Tibial nerve (tissue), 4 donors: ENCODE data around the gene CDH4.

Experiments used
- CTCF ChIP-seq, 5 experiments: fragments of 200-600 bp in 3 of 5; fragments of 450-650 bp in 2 of 5; sonication (generic) in 3 of 5; IDR thresholded peaks; one replicate each; pipeline ENCODE4 v1.5.1; 2016 to 2019; ENCODE audit warnings: antibody characterized with exemption in 5 of 5, mild to moderate bottlenecking in 3 of 5, moderate library complexity in 2 of 5
- EP300 ChIP-seq, 2 donors: sonication (generic); formaldehyde crosslinking; IDR thresholded peaks; one replicate each; pipeline ENCODE4 v1.6.1; 2017; ENCODE audit warnings: antibody characterized with exemption in 2 of 2, mild to moderate bottlenecking in 1 of 2
- POLR2A ChIP-seq, 2 donors: fragments of 450-650 bp; IDR thresholded peaks; one replicate each; pipeline ENCODE4 v1.6.1; 2017; ENCODE audit warnings: antibody characterized with exemption in 2 of 2, mild to moderate bottlenecking in 2 of 2, moderate library complexity in 2 of 2

DNA sequence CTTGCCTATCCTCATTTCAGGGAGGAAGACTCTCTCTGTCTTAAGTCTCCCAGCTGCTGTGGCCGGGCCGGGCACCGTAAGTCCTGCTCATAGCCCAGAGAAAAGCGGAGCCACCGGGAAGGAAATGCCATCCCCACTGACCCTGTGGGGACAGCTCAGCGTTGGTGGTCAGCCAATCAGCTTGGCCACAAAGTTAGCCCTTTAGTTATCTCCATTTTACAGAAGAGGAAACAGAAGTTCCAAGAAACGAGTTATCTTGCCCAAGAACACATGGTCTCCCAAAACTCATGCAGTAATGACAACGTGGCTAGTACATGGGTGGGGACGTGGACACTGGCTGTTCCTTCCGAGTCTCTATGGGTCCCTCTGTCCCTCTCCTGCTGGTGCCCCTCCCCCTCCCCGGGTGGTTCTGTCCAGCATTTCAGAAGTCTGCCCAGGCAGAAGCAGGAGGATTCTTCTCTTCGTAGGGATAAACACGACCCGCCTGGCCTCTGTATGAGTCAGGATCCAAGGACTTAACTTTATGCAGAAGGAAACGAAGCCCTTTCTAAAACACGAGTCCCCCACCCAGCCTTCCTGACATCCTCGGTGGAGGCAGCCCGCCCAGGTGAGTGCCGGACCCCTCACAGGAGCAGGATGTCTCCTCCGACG lies 273.8 kb downstream of the CDH4 start:
- TF ChIP-seq CTCF (IDR thresholded peaks at IDR 0.05) = no peak
- no peak for TF ChIP-seq POLR2A (IDR thresholded peaks at IDR 0.05)
- no peak for TF ChIP-seq EP300 (IDR thresholded peaks at IDR 0.05)
